ENCODE results near the gene RPS23. TPM values are rescaled to one million over a fixed set of nuclear protein-coding genes. Genes with fewer than 3 reads are reported as not detected.

RPS23 gene
- total RNA-seq, 1 donor, result 2,597 TPM

GRCh38 chr5:82307451-82307850 lies 29.3 kb upstream of the RPS23 start:
- H2AFZ ChIP-seq (ENCODE audit: low read length), result peak overlapping the region; percentile 21
- H3K4me1 ChIP-seq (ENCODE audit: insufficient read depth, low read length), result peaks cover under 1% of the 10 kb centered on the region
- no peak overlapping the region for H3K4me3 ChIP-seq (ENCODE audit: insufficient read depth, low read length)
- no peak overlapping the region for H3K27ac ChIP-seq (ENCODE audit: low read depth, low read length)
- H3K27me3 ChIP-seq (ENCODE audit: insufficient read depth, low read length), result no peaks in the 10 kb centered on the region
- no peak for DNase-seq (ENCODE audit: insufficient read length, low spot score, missing footprints)
- H4K20me1 ChIP-seq (ENCODE audit: insufficient read depth, low read length), result no peaks in the 10 kb centered on the region
- H3K79me2 ChIP-seq (ENCODE audit: insufficient read depth, low read length), result no peaks in the 10 kb centered on the region
- H3K4me2 ChIP-seq (ENCODE audit: insufficient read depth, low read length), result no peak overlapping the region
- no peak for TF ChIP-seq CTCF (IDR thresholded peaks at IDR 0.05; ENCODE audit: extremely low read depth, low read depth, low read length)
- H3K36me3 ChIP-seq (ENCODE audit: insufficient read depth, low read length), result no peaks in the 10 kb centered on the region
- H3K9me3 ChIP-seq (ENCODE audit: low read depth, low read length), result no peaks in the 10 kb centered on the region

GRCh38 chr5:82306151-82306550 lies 28.0 kb upstream of the RPS23 start:
- Histone ChIP-seq H2AFZ (ENCODE audit: low read length) (no peak overlapping the region), H3K36me3 (ENCODE audit: insufficient read depth, low read length) (no peaks in the 10 kb centered on the region), H3K79me2 (ENCODE audit: insufficient read depth, low read length) (no peaks in the 10 kb centered on the region), H3K27ac (ENCODE audit: low read depth, low read length) (no peak overlapping the region), H3K4me3 (ENCODE audit: insufficient read depth, low read length) (no peak overlapping the region), H3K27me3 (ENCODE audit: insufficient read depth, low read length) (no peaks in the 10 kb centered on the region), H3K4me2 (ENCODE audit: insufficient read depth, low read length) (no peak overlapping the region), H3K9me3 (ENCODE audit: low read depth, low read length) (no peaks in the 10 kb centered on the region), H3K4me1 (ENCODE audit: insufficient read depth, low read length) (no peaks in the 10 kb centered on the region), H4K20me1 (ENCODE audit: insufficient read depth, low read length) (no peaks in the 10 kb centered on the region)
- no peak for TF ChIP-seq CTCF (IDR thresholded peaks at IDR 0.05; ENCODE audit: extremely low read depth, low read depth, low read length)
- DNase-seq (ENCODE audit: insufficient read length, low spot score, missing footprints), result no peak

- no peaks in the 10 kb centered on the region for H3K27me3 ChIP-seq (ENCODE audit: insufficient read depth, low read length)
- no peak overlapping the region for H3K4me3 ChIP-seq (ENCODE audit: insufficient read depth, low read length)
- no peaks in the 10 kb centered on the region for H3K79me2 ChIP-seq (ENCODE audit: insufficient read depth, low read length)
- no peak overlapping the region for H3K27ac ChIP-seq (ENCODE audit: low read depth, low read length)
- TF ChIP-seq CTCF (IDR thresholded peaks at IDR 0.05; ENCODE audit: extremely low read depth, low read depth, low read length), result no peak
- H3K4me2 ChIP-seq (ENCODE audit: insufficient read depth, low read length), result no peak overlapping the region
- no peak for DNase-seq (ENCODE audit: insufficient read length, low spot score, missing footprints)
- no peaks in the 10 kb centered on the region for H3K9me3 ChIP-seq (ENCODE audit: low read depth, low read length)
- H2AFZ ChIP-seq (ENCODE audit: low read length), result no peak overlapping the region
- no peaks in the 10 kb centered on the region for H3K4me1 ChIP-seq (ENCODE audit: insufficient read depth, low read length)
- no peaks in the 10 kb centered on the region for H3K36me3 ChIP-seq (ENCODE audit: insufficient read depth, low read length)
- H4K20me1 ChIP-seq (ENCODE audit: insufficient read depth, low read length), result no peaks in the 10 kb centered on the region
Measured at GRCh38 chr5:82301190-82301589, 23.0 kb upstream of the RPS23 start.

GRCh38 chr5:82298668-82299067 lies 20.5 kb upstream of the RPS23 start:
- Histone ChIP-seq H2AFZ (ENCODE audit: low read length) (no peak overlapping the region), H3K4me1 (ENCODE audit: insufficient read depth, low read length) (no peaks in the 10 kb centered on the region), H3K27ac (ENCODE audit: low read depth, low read length) (no peak overlapping the region), H3K4me2 (ENCODE audit: insufficient read depth, low read length) (no peak overlapping the region), H3K36me3 (ENCODE audit: insufficient read depth, low read length) (no peaks in the 10 kb centered on the region), H3K9me3 (ENCODE audit: low read depth, low read length) (no peaks in the 10 kb centered on the region), H3K4me3 (ENCODE audit: insufficient read depth, low read length) (no peak overlapping the region), H3K79me2 (ENCODE audit: insufficient read depth, low read length) (no peaks in the 10 kb centered on the region), H4K20me1 (ENCODE audit: insufficient read depth, low read length) (no peaks in the 10 kb centered on the region), H3K27me3 (ENCODE audit: insufficient read depth, low read length) (no peaks in the 10 kb centered on the region)
- no peak for TF ChIP-seq CTCF (IDR thresholded peaks at IDR 0.05; ENCODE audit: extremely low read depth, low read depth, low read length)
- no peak for DNase-seq (ENCODE audit: insufficient read length, low spot score, missing footprints)
